Peyer's patch (tissue), 4 donors: ENCODE results near the gene CAP1. TPM values are rescaled to one million over a fixed set of nuclear protein-coding genes. Genes with fewer than 3 reads are reported as not detected.

Experiments used
- DNase-seq, 3 donors: peaks; one replicate each; pipeline ENCODE4 v3.0.0-alpha.2; 2017 to 2019
- H3K27ac ChIP-seq, 4 donors: fragments of 200-600 bp; sonication (generic); one replicate each; pipeline ENCODE4 v1.5.1; 2016 to 2019
- H3K27me3 ChIP-seq, 2 donors: fragments of 200-600 bp; sonication (generic); one replicate each; pipeline ENCODE4 v1.5.1; 2019
- H3K36me3 ChIP-seq, 3 donors: fragments of 200-600 bp; sonication (generic); one replicate each; pipeline ENCODE4 v1.5.1; 2016 to 2019
- H3K4me1 ChIP-seq, 4 donors: fragments of 200-600 bp; sonication (generic); one replicate each; pipeline ENCODE4 v1.5.1; 2016 to 2019
- H3K4me3 ChIP-seq, 4 donors: fragments of 200-600 bp; sonication (generic); 1 replicate in 3 of 4; 2 replicates in 1 of 4; pipeline ENCODE4 v1.5.1; 2016 to 2019; ENCODE audit warnings: mild to moderate bottlenecking in 1 of 4
- H3K9me3 ChIP-seq, 4 donors: fragments of 200-600 bp; sonication (generic); one replicate each; pipeline ENCODE4 v1.5.1; 2016 to 2019; ENCODE audit warnings: mild to moderate bottlenecking in 1 of 4
- POLR2A ChIP-seq, 2 donors: fragments of 450-650 bp; IDR thresholded peaks; one replicate each; pipeline ENCODE4 v1.5.1; 2017; ENCODE audit warnings: antibody characterized with exemption in 2 of 2, mild to moderate bottlenecking in 2 of 2, moderate library complexity in 2 of 2
- total RNA-seq, 4 donors: library from RNA; depleted of rRNA; stranded (reverse); fragments of >200 nt; gene quantifications; one replicate each; pipeline ENCODE4 v1.1.0, GENCODE V29; 2016
- TF ChIP-seq, protein P1 (sequence below), 6 experiments: fragments of 450-650 bp in 4 of 6; fragments of 200-600 bp in 2 of 6; sonication (generic) in 1 of 6; IDR thresholded peaks; one replicate each; pipeline ENCODE4 v1.5.1; 2017 to 2019; ENCODE audit warnings: antibody characterized with exemption in 6 of 6, mild to moderate bottlenecking in 3 of 6, moderate library complexity in 1 of 6

Gene CAP1
- total RNA-seq, 4 donors from 2014 or later: 135 to 229 (median 182) TPM

DNA sequence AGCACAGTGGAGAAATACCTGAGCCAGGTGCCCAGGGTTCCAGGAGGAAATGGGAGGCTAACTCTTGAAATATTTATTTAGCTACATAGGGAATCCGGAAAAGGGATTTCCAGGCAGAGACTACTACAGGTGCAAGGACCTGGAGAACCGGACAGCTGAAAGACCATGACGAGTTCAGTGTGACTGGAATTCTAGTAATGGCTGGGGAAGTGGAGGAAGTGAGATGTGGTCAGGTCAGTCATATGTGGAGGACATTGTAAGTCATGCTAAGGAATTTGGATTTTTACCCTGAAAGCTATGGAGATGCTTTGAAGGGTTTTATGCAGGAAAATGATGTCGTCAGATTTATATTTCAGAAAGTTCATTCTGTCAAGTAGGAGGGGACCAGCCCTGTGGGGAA lies 1.8 kb downstream of the CAP1 start:
- Histone ChIP-seq H3K4me3 (peak overlapping the region; percentile 73 to 94 (median 80)), H3K27ac (peak overlapping the region in 2 of 4 donors; percentile 15 to 99), H3K36me3 (no peaks in the 10 kb centered on the region), H3K4me1 (peaks cover 0 to 59% (median 22%) of the 10 kb centered on the region in 4 donors), H3K9me3 (no peaks in the 10 kb centered on the region), H3K27me3 (no peaks in the 10 kb centered on the region)
- TF ChIP-seq, protein P1, sequence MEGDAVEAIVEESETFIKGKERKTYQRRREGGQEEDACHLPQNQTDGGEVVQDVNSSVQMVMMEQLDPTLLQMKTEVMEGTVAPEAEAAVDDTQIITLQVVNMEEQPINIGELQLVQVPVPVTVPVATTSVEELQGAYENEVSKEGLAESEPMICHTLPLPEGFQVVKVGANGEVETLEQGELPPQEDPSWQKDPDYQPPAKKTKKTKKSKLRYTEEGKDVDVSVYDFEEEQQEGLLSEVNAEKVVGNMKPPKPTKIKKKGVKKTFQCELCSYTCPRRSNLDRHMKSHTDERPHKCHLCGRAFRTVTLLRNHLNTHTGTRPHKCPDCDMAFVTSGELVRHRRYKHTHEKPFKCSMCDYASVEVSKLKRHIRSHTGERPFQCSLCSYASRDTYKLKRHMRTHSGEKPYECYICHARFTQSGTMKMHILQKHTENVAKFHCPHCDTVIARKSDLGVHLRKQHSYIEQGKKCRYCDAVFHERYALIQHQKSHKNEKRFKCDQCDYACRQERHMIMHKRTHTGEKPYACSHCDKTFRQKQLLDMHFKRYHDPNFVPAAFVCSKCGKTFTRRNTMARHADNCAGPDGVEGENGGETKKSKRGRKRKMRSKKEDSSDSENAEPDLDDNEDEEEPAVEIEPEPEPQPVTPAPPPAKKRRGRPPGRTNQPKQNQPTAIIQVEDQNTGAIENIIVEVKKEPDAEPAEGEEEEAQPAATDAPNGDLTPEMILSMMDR (IDR thresholded peaks at IDR 0.05): no peak
- TF ChIP-seq POLR2A (IDR thresholded peaks at IDR 0.05): no peak
- no peak for DNase-seq

DNA sequence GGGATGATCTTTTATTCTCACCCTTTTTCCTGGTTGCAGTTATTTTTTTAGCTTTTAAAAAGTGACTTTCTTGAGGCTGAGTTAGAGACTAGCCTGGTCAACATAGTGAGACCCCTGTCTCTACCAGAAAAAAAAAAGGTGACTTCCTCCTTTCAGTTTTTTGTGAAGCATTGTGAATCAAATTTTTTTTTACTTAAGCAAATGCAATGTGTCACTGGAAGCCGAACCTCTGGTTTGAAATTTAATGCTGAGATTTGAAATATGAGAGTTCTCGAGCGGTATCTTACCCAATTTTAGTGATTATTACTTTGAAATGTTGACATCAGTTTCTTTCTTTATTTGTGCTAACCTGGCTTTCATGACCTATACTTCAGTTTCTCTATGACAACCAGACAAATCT lies 3.6 kb downstream of the CAP1 start:
- DNase-seq: no peak
- Histone ChIP-seq H3K4me3 (no peak overlapping the region), H3K9me3 (no peaks in the 10 kb centered on the region), H3K27ac (peak overlapping the region in 1 of 4 donors; percentile 99), H3K27me3 (no peaks in the 10 kb centered on the region), H3K4me1 (peaks cover 0 to 60% (median 23%) of the 10 kb centered on the region in 4 donors), H3K36me3 (peaks cover 0 to 4% (median 0%) of the 10 kb centered on the region in 3 donors)
- no peak for TF ChIP-seq POLR2A (IDR thresholded peaks at IDR 0.05)
- TF ChIP-seq, protein P1 (IDR thresholded peaks at IDR 0.05): no peak

DNA sequence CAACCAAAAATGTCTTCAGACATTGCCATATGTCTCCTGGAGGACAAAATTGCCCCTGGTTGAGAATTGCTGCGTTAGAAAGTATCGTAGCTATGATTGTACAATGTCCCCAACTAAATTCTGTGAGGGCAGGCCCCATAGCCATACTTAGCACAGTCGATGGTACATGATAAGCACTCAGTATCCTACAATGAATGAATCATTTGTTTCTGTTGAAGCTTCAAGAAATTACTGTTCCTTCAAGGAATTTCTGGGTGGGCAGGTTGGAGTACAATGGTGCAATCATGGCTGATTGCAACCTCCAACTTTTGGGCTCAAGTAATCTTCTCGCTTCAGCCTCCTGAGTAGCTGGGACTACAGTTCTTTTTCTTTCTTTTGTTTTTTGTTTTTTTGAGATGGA lies 4.7 kb downstream of the CAP1 start:
- TF ChIP-seq, protein P1 (IDR thresholded peaks at IDR 0.05): no peak
- no peak for TF ChIP-seq POLR2A (IDR thresholded peaks at IDR 0.05)
- DNase-seq: no peak
- H3K27ac ChIP-seq: no peak overlapping the region
- no peaks in the 10 kb centered on the region for H3K9me3 ChIP-seq
- no peaks in the 10 kb centered on the region for H3K27me3 ChIP-seq
- peaks cover 0 to 68% (median 23%) of the 10 kb centered on the region in 4 donors for H3K4me1 ChIP-seq
- no peak overlapping the region for H3K4me3 ChIP-seq
- H3K36me3 ChIP-seq: peaks cover 0 to 8% (median 0%) of the 10 kb centered on the region in 3 donors

DNA sequence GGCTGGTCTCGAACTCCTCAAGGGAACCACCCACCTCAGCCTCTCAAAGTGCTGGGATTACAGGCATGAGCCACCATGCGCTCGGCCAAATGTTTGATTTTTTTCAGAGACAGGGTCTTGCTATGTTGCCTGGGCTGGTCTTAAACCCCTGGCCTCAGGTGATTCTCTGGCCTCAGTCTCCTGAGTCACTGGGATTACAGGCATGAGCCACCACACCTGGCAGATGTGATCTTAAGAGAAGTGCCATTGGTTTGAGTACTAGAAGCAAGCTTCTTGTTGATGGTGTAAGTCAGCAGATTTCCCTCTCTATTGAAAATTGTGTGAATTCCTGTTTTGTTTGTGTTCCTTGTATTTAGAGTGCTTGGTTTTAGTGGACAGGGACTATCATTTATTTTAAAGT lies 5.2 kb downstream of the CAP1 start:
- Histone ChIP-seq H3K4me1 (peaks cover 0 to 68% (median 28%) of the 10 kb centered on the region in 4 donors), H3K36me3 (peaks cover 0 to 8% (median 0%) of the 10 kb centered on the region in 3 donors), H3K9me3 (no peaks in the 10 kb centered on the region), H3K27me3 (no peaks in the 10 kb centered on the region), H3K27ac (no peak overlapping the region), H3K4me3 (no peak overlapping the region)
- TF ChIP-seq, protein P1 (IDR thresholded peaks at IDR 0.05): no peak
- no peak for TF ChIP-seq POLR2A (IDR thresholded peaks at IDR 0.05)
- DNase-seq: no peak

DNA sequence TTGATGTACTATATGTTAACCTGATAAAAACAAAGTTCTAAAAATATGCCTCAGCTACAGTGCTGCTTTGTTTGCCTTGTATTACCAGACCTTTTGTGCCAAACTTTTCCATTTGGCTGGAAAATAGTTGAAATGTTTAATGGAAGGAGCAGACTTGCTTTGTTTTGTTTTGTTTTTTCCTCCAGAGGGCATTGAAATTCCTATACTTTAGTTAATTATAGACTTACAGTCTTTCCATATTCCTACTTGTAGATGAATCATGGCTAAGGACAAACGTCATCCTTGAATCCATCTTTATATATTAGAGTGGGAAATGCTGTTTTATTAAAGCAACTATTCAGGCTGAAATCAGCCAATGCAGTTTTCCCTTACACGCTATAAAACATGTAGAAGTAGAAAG lies 6.7 kb downstream of the CAP1 start:
- Histone ChIP-seq H3K27me3 (no peaks in the 10 kb centered on the region), H3K4me3 (no peak overlapping the region), H3K9me3 (no peaks in the 10 kb centered on the region), H3K36me3 (peaks cover 0 to 8% (median 0%) of the 10 kb centered on the region in 3 donors), H3K4me1 (peaks cover 0 to 58% (median 28%) of the 10 kb centered on the region in 4 donors), H3K27ac (no peak overlapping the region)
- TF ChIP-seq, protein P1 (IDR thresholded peaks at IDR 0.05): no peak
- DNase-seq: no peak

DNA sequence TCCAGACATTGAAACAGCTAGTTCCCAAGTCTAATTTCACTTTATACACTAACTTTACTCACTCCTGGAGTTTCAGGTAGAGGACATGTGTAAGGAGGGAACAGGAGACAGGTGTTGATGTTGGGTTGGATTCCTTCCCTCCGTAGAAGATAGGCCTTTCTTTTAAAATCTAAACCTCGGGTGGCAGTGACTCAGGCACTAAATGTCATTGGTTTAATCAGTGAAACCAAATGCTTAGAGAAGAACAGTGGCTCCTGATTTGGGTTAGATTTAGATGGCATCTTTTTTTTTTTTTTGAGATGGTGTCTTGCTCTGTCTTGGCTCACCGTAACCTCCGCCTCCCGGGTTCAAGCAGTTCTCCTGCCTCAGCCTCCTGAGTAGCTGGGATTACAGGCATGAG lies 7.2 kb downstream of the CAP1 start:
- H3K4me1 ChIP-seq: peaks cover 0 to 53% (median 26%) of the 10 kb centered on the region in 4 donors
- H3K36me3 ChIP-seq: peaks cover 0 to 8% (median 0%) of the 10 kb centered on the region in 3 donors
- no peak for TF ChIP-seq POLR2A (IDR thresholded peaks at IDR 0.05)
- TF ChIP-seq, protein P1 (IDR thresholded peaks at IDR 0.05): no peak
- H3K27ac ChIP-seq: no peak overlapping the region
- no peaks in the 10 kb centered on the region for H3K9me3 ChIP-seq
- H3K4me3 ChIP-seq: no peak overlapping the region
- DNase-seq: no peak
- H3K27me3 ChIP-seq: no peaks in the 10 kb centered on the region
